IMR-90 (cell line): ENCODE measurements around the gene KDM2B. TPM values are rescaled to one million over a fixed set of nuclear protein-coding genes. Genes with fewer than 3 reads are reported as not detected.

Experiments
- ATAC-seq: fragments of 200-7000 bp; cut with Tn5 transposase; 2 replicates; pipeline ENCODE4 v1.9.1; 2020; ENCODE audit warnings: low read depth, mild to moderate bottlenecking, moderate library complexity
- BruUV-seq: library from RNA; stranded (reverse); fragments of 400-500 nt; replicated peaks from 2 replicates; lab custom pipeline; 2021; lab: Mats Ljungman, UMichigan
- CTCF ChIA-PET: fragments of 300-600 bp; formaldehyde crosslinking; extraction: SDS; loops from one replicate; lab custom pipeline; 2021; ENCODE audit warnings: antibody characterized with exemption; lab: Yijun Ruan, JAX
- POLR2A ChIA-PET: fragments of 300-600 bp; sonication (Branson Sonifier 250); formaldehyde crosslinking; loops from one replicate; lab custom pipeline; 2022; ENCODE audit warnings: antibody characterized with exemption; ENCODE audit not compliant: unreplicated experiment; lab: Charles Lee
- DNase-seq: peaks from one replicate; pipeline ENCODE4 v3.0.0; 2013
- H2AFZ ChIP-seq: replicated peaks from 2 replicates; pipeline ENCODE3; 2013; ENCODE audit warnings: low read length, mild to moderate bottlenecking; ENCODE audit not compliant: poor library complexity
- H2AK5ac ChIP-seq: 2 replicates; pipeline ENCODE4 v1.6.1; 2013; ENCODE audit warnings: low read depth, low read length, inconsistent platforms
- H2AK9ac ChIP-seq: replicated peaks from 2 replicates; pipeline ENCODE3; 2013; ENCODE audit warnings: mild to moderate bottlenecking, low read depth, low read length, moderate library complexity; ENCODE audit not compliant: poor library complexity
- H2BK120ac ChIP-seq: 2 replicates; pipeline ENCODE4 v1.6.1; 2013; ENCODE audit warnings: low read depth, low read length, inconsistent platforms
- H2BK15ac ChIP-seq: 3 replicates; pipeline ENCODE4 v1.6.1; 2013; ENCODE audit warnings: low read depth, low read length, inconsistent platforms
- H2BK20ac ChIP-seq: 2 replicates; pipeline ENCODE4 v1.6.1; 2013; ENCODE audit warnings: low read depth, mild to moderate bottlenecking, inconsistent platforms, low read length, moderate library complexity
- H2BK5ac ChIP-seq: 2 replicates; pipeline ENCODE4 v1.6.1; 2013; ENCODE audit warnings: mild to moderate bottlenecking, low read depth, low read length, inconsistent platforms; ENCODE audit not compliant: poor library complexity, severe bottlenecking
- H3K14ac ChIP-seq: replicated peaks from 2 replicates; pipeline ENCODE4 v1.6.1; 2013; ENCODE audit warnings: low read depth, low read length, inconsistent platforms
- H3K18ac ChIP-seq: 2 replicates; pipeline ENCODE4 v1.6.1; 2013; ENCODE audit warnings: low read depth, low read length, control low read depth
- H3K23ac ChIP-seq: 2 replicates; pipeline ENCODE4 v1.6.1; 2013; ENCODE audit warnings: low read depth, low read length, inconsistent platforms
- H3K27ac ChIP-seq: 2 replicates; pipeline ENCODE4 v1.5.1; 2013; ENCODE audit warnings: mild to moderate bottlenecking, control low read depth, low read length; ENCODE audit not compliant: insufficient read depth
- H3K27me3 ChIP-seq: 2 replicates; pipeline ENCODE4 v1.6.1; 2013; ENCODE audit warnings: low read length; ENCODE audit not compliant: control insufficient read depth, insufficient read depth
- H3K36me3 ChIP-seq: 2 replicates; pipeline ENCODE4 v1.6.1; 2013; ENCODE audit warnings: low read length, mixed read lengths; ENCODE audit not compliant: control insufficient read depth, insufficient read depth
- H3K4ac ChIP-seq: 2 replicates; pipeline ENCODE4 v1.6.1; 2013; ENCODE audit warnings: low read depth, low read length, inconsistent platforms
- H3K4me1 ChIP-seq: 2 replicates; pipeline ENCODE4 v1.6.1; 2013; ENCODE audit warnings: low read length, mixed read lengths; ENCODE audit not compliant: control insufficient read depth, insufficient read depth
- H3K4me2 ChIP-seq: 2 replicates; pipeline ENCODE4 v1.6.1; 2013; ENCODE audit warnings: low read depth, mild to moderate bottlenecking, control low read depth, low read length, moderate library complexity
- H3K4me3 ChIP-seq: 2 replicates; pipeline ENCODE4 v1.5.1; 2013; ENCODE audit warnings: low read depth, mild to moderate bottlenecking, control low read depth, low read length, moderate library complexity; ENCODE audit not compliant: insufficient read depth
- H3K56ac ChIP-seq: 2 replicates; pipeline ENCODE4 v1.6.1; 2013; ENCODE audit warnings: low read length, inconsistent platforms; ENCODE audit not compliant: insufficient read depth; ENCODE audit errors: extremely low read depth
- H3K79me1 ChIP-seq, 2 experiments: 2 replicates each; pipeline ENCODE4 v1.6.1; 2013; ENCODE audit warnings: low read length in 2 of 2, inconsistent platforms in 1 of 2, low read depth in 1 of 2
- H3K9ac ChIP-seq: 2 replicates; pipeline ENCODE4 v1.6.1; 2013; ENCODE audit warnings: low read depth, low read length, control low read depth
- H3K9me1 ChIP-seq: 2 replicates; pipeline ENCODE4 v1.6.1; 2013; ENCODE audit warnings: low read length, inconsistent platforms; ENCODE audit not compliant: insufficient read depth
- H3K9me3 ChIP-seq: 2 replicates; pipeline ENCODE4 v1.6.1; 2013; ENCODE audit warnings: low read length; ENCODE audit not compliant: control insufficient read depth, insufficient read depth
- H4K20me1 ChIP-seq: 2 replicates; pipeline ENCODE4 v1.6.1; 2013; ENCODE audit warnings: low read length, inconsistent platforms; ENCODE audit not compliant: insufficient read depth
- H4K5ac ChIP-seq: 2 replicates; pipeline ENCODE4 v1.6.1; 2013; ENCODE audit warnings: mild to moderate bottlenecking, low read depth, low read length, control low read depth
- H4K8ac ChIP-seq, 2 experiments: 2 replicates each; pipeline ENCODE4 v1.6.1; 2013; ENCODE audit warnings: low read depth in 2 of 2, low read length in 2 of 2, control low read depth in 1 of 2, inconsistent platforms in 1 of 2
- H4K91ac ChIP-seq: 2 replicates; pipeline ENCODE4 v1.6.1; 2013; ENCODE audit warnings: low read depth, low read length, inconsistent platforms; ENCODE audit not compliant: insufficient read depth
- BHLHE40 ChIP-seq: fragments of 150-350 bp; IDR thresholded peaks from 2 replicates; pipeline ENCODE4 v1.6.1; 2016; ENCODE audit warnings: mild to moderate bottlenecking, low read depth, low read length
- CEBPB ChIP-seq: IDR thresholded peaks from 2 replicates; pipeline ENCODE4 v1.6.1; 2012; ENCODE audit warnings: low read depth, low read length, improper control_type of control experiment
- CHD1 ChIP-seq: IDR thresholded peaks from 2 replicates; pipeline ENCODE4 v1.6.1; 2012; ENCODE audit warnings: low read depth, low read length, improper control_type of control experiment
- FOS ChIP-seq: fragments of 150-350 bp; IDR thresholded peaks from 2 replicates; pipeline ENCODE4 v1.6.1; 2016; ENCODE audit warnings: low read depth, low read length
- MAFK ChIP-seq: IDR thresholded peaks from 2 replicates; pipeline ENCODE4 v1.6.1; 2012; ENCODE audit warnings: low read depth, low read length, improper control_type of control experiment
- MAZ ChIP-seq: IDR thresholded peaks from 2 replicates; pipeline ENCODE4 v1.6.1; 2012; ENCODE audit warnings: low read depth, mild to moderate bottlenecking, low read length, improper control_type of control experiment, moderate library complexity, borderline replicate concordance
- MXI1 ChIP-seq: IDR thresholded peaks from 2 replicates; pipeline ENCODE4 v1.6.1; 2012; ENCODE audit warnings: low read depth, mild to moderate bottlenecking, low read length, moderate library complexity, borderline replicate concordance
- NFE2L2 ChIP-seq: fragments of 150-350 bp; IDR thresholded peaks from 2 replicates; pipeline ENCODE4 v1.6.1; 2016; ENCODE audit warnings: low read depth, mild to moderate bottlenecking, low read length
- POLR2A ChIP-seq: IDR thresholded peaks from 2 replicates; pipeline ENCODE4 v1.6.1; 2012; ENCODE audit warnings: mild to moderate bottlenecking, low read depth, low read length
- RAD21 ChIP-seq: IDR thresholded peaks from 2 replicates; pipeline ENCODE4 v1.6.1; 2012; ENCODE audit warnings: low read length, improper control_type of control experiment
- RCOR1 ChIP-seq: IDR thresholded peaks from 2 replicates; pipeline ENCODE4 v1.6.1; 2012; ENCODE audit warnings: mild to moderate bottlenecking, low read length, improper control_type of control experiment; ENCODE audit not compliant: insufficient replicate concordance
- RFX5 ChIP-seq: IDR thresholded peaks from 2 replicates; pipeline ENCODE4 v1.8.0; 2012; ENCODE audit warnings: low read depth, mild to moderate bottlenecking, low read length, moderate library complexity
- SMC3 ChIP-seq: fragments of 150-350 bp; IDR thresholded peaks from 2 replicates; pipeline ENCODE4 v1.6.1; 2016; ENCODE audit warnings: low read depth, mild to moderate bottlenecking, antibody characterized with exemption, low read length, moderate library complexity
- USF2 ChIP-seq: fragments of 150-350 bp; IDR thresholded peaks from 2 replicates; pipeline ENCODE4 v1.6.1; 2017; ENCODE audit warnings: mild to moderate bottlenecking, antibody characterized with exemption, low read length, low read depth
- WGBS, 2 experiments: methylation state at CpG; one replicate each; pipeline versions ENCODE4 v1.1.5 to v1.1.7; 2013; ENCODE audit warnings: missing lambda C conversion rate in 2 of 2; ENCODE audit not compliant: insufficient read length in 1 of 2; ENCODE audit errors: extremely low coverage in 2 of 2; 5-methylcytosine and 5-hydroxymethylcytosine counted together
- dilution Hi-C: fragments of 300-500 bp; cut with HindIII; formaldehyde crosslinking; loops from one replicate; pipeline ENCODE4 v1.14.3; 2018; ENCODE audit warnings: low sequenced_read_pairs; ENCODE audit not compliant: unreplicated experiment
- in situ Hi-C: fragments of 300-500 bp; cut with MboI; formaldehyde crosslinking; loops from 3 replicates; pipeline ENCODE4 v1.14.3; 2019; ENCODE audit warnings: low sequenced_read_pairs, inconsistent platforms, mixed read lengths
- intact Hi-C: fragments of 100-400 bp; cut with micrococcal nuclease; formaldehyde crosslinking; loops from 2 replicates; pipeline ENCODE4 v1.10.0; 2022
- polyA plus RNA-seq, 3 experiments: library from polyadenylated mRNA; depleted of rRNA; stranded (reverse); fragments of >200 nt; gene quantifications; 2 replicates each; pipeline ENCODE4 v1.2.3, GENCODE V29; 2012; ENCODE audit warnings: low replicate concordance in 1 of 3
- total RNA-seq: library from RNA; depleted of rRNA; stranded (reverse); fragments of >200 nt; gene quantifications from 2 replicates; pipeline ENCODE4 v1.2.3, GENCODE V29; 2012
- TF ChIP-seq, protein P1 (sequence below): fragments of 150-350 bp; IDR thresholded peaks from 2 replicates; pipeline ENCODE4 v1.6.1; 2016; ENCODE audit warnings: low read depth, mild to moderate bottlenecking, low read length, moderate library complexity, borderline replicate concordance
- TF ChIP-seq, protein P2 (sequence below): conservative IDR thresholded peaks from 2 replicates; pipeline ENCODE4 v1.5.1; 2012; ENCODE audit warnings: mild to moderate bottlenecking, low read depth, low read length, improper control_type of control experiment

The KDM2B gene
- total and polyA plus RNA-seq, 2 of the 4 experiments (the other 2 are of a cell fraction) = 22.6 to 24.2 TPM

DNA sequence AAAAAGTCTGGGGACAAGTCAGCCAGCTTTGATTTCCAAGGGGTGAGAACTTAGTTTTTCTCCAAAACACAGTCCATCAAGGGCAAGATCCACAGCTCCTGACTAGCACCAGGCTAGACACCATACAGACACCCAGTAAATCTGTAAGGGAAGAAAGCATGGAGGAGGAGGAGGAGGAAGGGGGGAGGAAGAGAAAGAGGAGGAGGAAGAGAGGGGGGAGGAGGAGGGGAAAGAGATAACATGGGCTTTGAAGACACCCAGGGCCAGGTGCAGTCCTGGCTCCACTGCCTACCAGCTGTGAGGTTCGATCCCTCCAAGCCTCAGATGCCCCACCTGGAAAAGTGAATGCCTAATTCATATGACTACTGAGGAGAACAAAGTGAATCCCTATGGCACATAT, 18.3 kb downstream of the KDM2B start:
- no TSS peak for BruUV-seq
- Histone ChIP-seq H3K56ac (no peak overlapping the region), H2AK9ac (no peak overlapping the region), H3K79me1 (no peaks in the 10 kb centered on the region; a peak in 1 of 4 replicates), H4K5ac (no peak overlapping the region), H3K18ac (no peak overlapping the region), H3K4me1 (no peaks in the 10 kb centered on the region), H2BK5ac (no peak overlapping the region), H2BK120ac (no peak overlapping the region), H3K4me3 (no peak overlapping the region), H3K36me3 (no peaks in the 10 kb centered on the region), H3K9ac (no peak overlapping the region), H3K4ac (no peak overlapping the region), H3K27me3 (no peaks in the 10 kb centered on the region), H3K9me1 (0 out of 2 replicates have a peak, but pooled peaks cover 2% of the 10 kb centered on the region), H4K91ac (no peak overlapping the region), H4K8ac (no peak overlapping the region), H3K14ac (no peak overlapping the region), H3K23ac (no peak overlapping the region), H3K4me2 (no peak overlapping the region), H2BK15ac (no peak overlapping the region), H2AFZ (no peak overlapping the region), H3K27ac (no peak overlapping the region), H2BK20ac (no peak overlapping the region), H2AK5ac (no peak overlapping the region), H4K20me1 (no peaks in the 10 kb centered on the region), H3K9me3 (no peaks in the 10 kb centered on the region)
- intact Hi-C loops (no loop called here), dilution Hi-C loops (no loop called here), in situ Hi-C loops (no loop called here)
- POLR2A ChIA-PET = no interaction called here
- DNase-seq (no peak), ATAC-seq (no peak)
- CTCF ChIA-PET = no interaction called here
- TF ChIP-seq FOS = no peak
- TF ChIP-seq BHLHE40 = no peak
- no peak for TF ChIP-seq MAFK
- TF ChIP-seq POLR2A = no peak
- no peak for TF ChIP-seq MAZ
- no peak for TF ChIP-seq RFX5
- no peak for TF ChIP-seq CHD1
- no peak for TF ChIP-seq SMC3
- TF ChIP-seq RCOR1 = no peak
- TF ChIP-seq CEBPB = no peak
- TF ChIP-seq, protein P1, sequence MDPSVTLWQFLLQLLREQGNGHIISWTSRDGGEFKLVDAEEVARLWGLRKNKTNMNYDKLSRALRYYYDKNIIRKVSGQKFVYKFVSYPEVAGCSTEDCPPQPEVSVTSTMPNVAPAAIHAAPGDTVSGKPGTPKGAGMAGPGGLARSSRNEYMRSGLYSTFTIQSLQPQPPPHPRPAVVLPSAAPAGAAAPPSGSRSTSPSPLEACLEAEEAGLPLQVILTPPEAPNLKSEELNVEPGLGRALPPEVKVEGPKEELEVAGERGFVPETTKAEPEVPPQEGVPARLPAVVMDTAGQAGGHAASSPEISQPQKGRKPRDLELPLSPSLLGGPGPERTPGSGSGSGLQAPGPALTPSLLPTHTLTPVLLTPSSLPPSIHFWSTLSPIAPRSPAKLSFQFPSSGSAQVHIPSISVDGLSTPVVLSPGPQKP = no peak
- no peak for TF ChIP-seq USF2
- TF ChIP-seq MXI1 = no peak
- TF ChIP-seq, protein P2, sequence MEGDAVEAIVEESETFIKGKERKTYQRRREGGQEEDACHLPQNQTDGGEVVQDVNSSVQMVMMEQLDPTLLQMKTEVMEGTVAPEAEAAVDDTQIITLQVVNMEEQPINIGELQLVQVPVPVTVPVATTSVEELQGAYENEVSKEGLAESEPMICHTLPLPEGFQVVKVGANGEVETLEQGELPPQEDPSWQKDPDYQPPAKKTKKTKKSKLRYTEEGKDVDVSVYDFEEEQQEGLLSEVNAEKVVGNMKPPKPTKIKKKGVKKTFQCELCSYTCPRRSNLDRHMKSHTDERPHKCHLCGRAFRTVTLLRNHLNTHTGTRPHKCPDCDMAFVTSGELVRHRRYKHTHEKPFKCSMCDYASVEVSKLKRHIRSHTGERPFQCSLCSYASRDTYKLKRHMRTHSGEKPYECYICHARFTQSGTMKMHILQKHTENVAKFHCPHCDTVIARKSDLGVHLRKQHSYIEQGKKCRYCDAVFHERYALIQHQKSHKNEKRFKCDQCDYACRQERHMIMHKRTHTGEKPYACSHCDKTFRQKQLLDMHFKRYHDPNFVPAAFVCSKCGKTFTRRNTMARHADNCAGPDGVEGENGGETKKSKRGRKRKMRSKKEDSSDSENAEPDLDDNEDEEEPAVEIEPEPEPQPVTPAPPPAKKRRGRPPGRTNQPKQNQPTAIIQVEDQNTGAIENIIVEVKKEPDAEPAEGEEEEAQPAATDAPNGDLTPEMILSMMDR = no peak
- no peak for TF ChIP-seq NFE2L2
- no peak for TF ChIP-seq RAD21
- WGBS, 2 experiments = no CpG with 5 or more reads among the region's 1 CpG
